Measurements from ENCODE around the gene IP6K1. TPM values are rescaled to one million over a fixed set of nuclear protein-coding genes. Genes with fewer than 3 reads are reported as not detected.
A peak's percentile ranks its signal among the peaks of the same experiment; 100 is the strongest.
"Not testable (repeated sequence)": the region's sequence is repeated elsewhere in the genome, so short reads cannot be mapped to it uniquely, and the experiment has no call there.

The IP6K1 gene
- 28.7 TPM for polyA plus RNA-seq

GRCh38 chr3:49786357-49787181, at the start of gene IP6K1:
Gene IP6K1, minus strand, starts transcription at chr3:49786542. Its CDS starts 38,502 bp downstream, at chr3:49748040.
- H3K4me1 Mint-ChIP-seq: peaks cover 14 to 15% (median 14%) of the 10 kb centered on the region in 3 donors
- peak within 1 kb of the TSS; percentile 87 to 97 (median 96) for H3K4me3 Mint-ChIP-seq
- H3K9me3 Mint-ChIP-seq: no peaks in the 10 kb centered on the region
- H3K36me3 Mint-ChIP-seq: peaks cover 5% of the 10 kb centered on the region
- peak within 1 kb of the TSS; percentile 96 to 99 (median 98) for H3K27ac Mint-ChIP-seq
- H3K27me3 Mint-ChIP-seq: no peaks in the 10 kb centered on the region

- peaks cover 6% of the 10 kb centered on the region for H3K36me3 Mint-ChIP-seq
Observed at GRCh38 chr3:49831341-49831740, 45.0 kb upstream of the IP6K1 start.

GRCh38 chr3:49826016-49826415, 39.7 kb upstream of the IP6K1 start:
- Mint-ChIP-seq H3K9me3 (no peaks in the 10 kb centered on the region), H3K4me1 (peaks cover 0 to under 1% (median 0%) of the 10 kb centered on the region in 3 donors), H3K27me3 (no peaks in the 10 kb centered on the region), H3K27ac (no peak overlapping the region), H3K36me3 (peaks cover 4% of the 10 kb centered on the region), H3K4me3 (no peak overlapping the region)

More at GRCh38 chr3:49831341-49831740, 45.0 kb upstream of the IP6K1 start:
- H3K4me3 Mint-ChIP-seq: no peak overlapping the region
- no peaks in the 10 kb centered on the region for H3K9me3 Mint-ChIP-seq
- no peak overlapping the region for H3K27ac Mint-ChIP-seq
- H3K4me1 Mint-ChIP-seq: peaks cover 0 to 3% (median 1%) of the 10 kb centered on the region in 3 donors
- H3K27me3 Mint-ChIP-seq: no peaks in the 10 kb centered on the region

DNA sequence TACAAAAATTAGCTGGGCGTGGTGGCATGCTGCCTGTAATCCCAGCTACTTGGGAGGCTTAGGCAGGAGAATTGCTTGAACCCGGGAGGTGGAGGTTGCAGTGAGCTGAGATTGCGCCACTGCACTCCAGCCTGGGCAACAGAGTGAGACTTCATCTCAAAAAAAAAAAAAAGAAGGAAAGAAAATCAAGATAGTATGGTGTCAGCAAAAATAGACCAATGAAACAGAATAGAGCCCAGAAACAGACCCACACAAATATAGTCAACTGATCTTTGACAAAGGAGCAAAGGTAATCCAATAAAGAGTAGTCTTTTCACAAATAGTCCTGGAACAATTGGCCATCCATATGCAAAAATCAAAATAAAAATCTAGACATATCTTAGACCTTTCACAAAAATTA, 36.8 kb upstream of the IP6K1 start:
- not testable (repeated sequence) for H3K36me3 Mint-ChIP-seq, H3K4me3 Mint-ChIP-seq, H3K9me3 Mint-ChIP-seq, H3K4me1 Mint-ChIP-seq, H3K27me3 Mint-ChIP-seq
- H3K27ac Mint-ChIP-seq: peak overlapping the region in 1 of 3 donors; percentile 81

DNA sequence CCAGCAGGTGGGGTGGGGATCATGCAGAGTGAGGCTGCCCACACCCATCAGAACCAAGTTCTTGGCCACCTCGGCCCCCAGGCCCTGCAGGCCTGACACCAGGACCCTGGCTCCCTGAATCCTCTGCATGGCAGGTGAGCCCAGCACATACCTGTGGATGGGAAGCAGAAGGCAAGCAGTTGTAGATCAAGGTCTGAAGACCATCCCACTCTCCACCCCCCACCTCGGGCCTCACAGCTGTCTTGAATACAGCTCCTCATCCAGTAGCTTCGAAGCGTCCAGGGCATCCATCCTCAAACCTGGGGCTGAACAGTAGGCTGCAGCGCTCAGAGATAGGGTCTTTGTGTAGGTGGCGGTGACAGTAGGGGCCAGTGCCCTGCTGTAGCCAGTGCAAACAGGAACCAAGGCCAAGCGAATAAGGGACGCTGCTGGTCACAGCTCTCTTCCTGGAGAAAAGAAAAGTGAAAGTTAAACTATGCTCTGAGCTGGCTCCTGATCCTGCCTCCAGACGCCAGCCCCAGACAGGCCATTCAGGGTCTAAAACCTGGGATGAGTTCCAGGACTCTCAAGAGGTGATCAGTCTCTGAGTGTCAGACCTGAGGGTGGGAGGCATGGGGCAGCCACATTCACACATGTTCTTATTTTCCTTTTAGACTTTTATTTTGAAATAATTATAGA, 27.3 kb upstream of the IP6K1 start, which contains the start of gene UBA7:
UBA7 (minus strand) TSS at position 457 of the 678 bp plus-strand sequence; CDS start at position 291, 166 bp downstream.
- peak within 1 kb of the TSS; percentile 89 to 98 (median 98) for H3K4me3 Mint-ChIP-seq
- peak within 1 kb of the TSS; percentile 60 to 99 (median 98) for H3K27ac Mint-ChIP-seq
- H3K4me1 Mint-ChIP-seq: peaks cover 7 to 29% (median 21%) of the 10 kb centered on the region in 3 donors
- no peaks in the 10 kb centered on the region for H3K36me3 Mint-ChIP-seq
- H3K9me3 Mint-ChIP-seq: no peaks in the 10 kb centered on the region
- no peaks in the 10 kb centered on the region for H3K27me3 Mint-ChIP-seq

DNA sequence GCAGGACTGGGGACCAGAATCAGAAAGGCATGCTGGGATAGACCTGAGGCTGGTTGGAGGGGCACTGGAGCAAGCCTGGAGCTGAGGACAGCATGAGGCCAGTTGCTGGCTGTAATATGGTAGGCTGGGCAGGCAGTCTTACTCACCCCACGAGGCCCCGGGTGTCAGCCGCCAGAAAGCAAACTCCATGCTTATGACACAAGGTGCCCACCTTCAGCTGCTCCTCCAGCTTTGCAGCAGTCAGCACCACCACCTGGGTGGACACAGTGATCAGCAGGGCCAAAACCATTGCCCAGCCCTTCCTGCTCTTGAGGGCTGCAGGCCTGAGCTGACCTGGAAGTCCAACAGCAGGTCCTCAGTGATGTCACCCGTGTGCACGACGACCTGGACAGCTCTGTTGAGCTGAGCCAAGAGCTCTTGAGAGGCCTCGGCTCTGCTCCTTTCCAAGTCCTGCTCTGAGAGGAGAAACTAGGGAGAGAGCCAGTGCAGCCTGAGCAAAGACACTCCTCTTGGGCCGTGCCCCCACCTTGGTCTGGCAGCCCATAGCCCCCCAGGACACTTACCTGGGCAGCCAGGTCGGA, 26.7 kb upstream of the IP6K1 start:
- H3K4me3 Mint-ChIP-seq: peak overlapping the region; percentile 89 to 98 (median 98)
- peaks cover 7 to 34% (median 28%) of the 10 kb centered on the region in 3 donors for H3K4me1 Mint-ChIP-seq
- H3K27me3 Mint-ChIP-seq: no peaks in the 10 kb centered on the region
- peak overlapping the region; percentile 60 to 99 (median 98) for H3K27ac Mint-ChIP-seq
- H3K9me3 Mint-ChIP-seq: no peaks in the 10 kb centered on the region
- H3K36me3 Mint-ChIP-seq: no peaks in the 10 kb centered on the region

- no peaks in the 10 kb centered on the region for H3K36me3 Mint-ChIP-seq
- H3K27ac Mint-ChIP-seq: peak overlapping the region; percentile 90 to 95 (median 94)
- H3K9me3 Mint-ChIP-seq: no peaks in the 10 kb centered on the region
- H3K4me3 Mint-ChIP-seq: peak overlapping the region in 3 of 4 donors; percentile 81 to 92 (median 86)
- H3K27me3 Mint-ChIP-seq: peaks cover under 1% of the 10 kb centered on the region
- H3K4me1 Mint-ChIP-seq: peaks cover 24 to 55% (median 43%) of the 10 kb centered on the region in 3 donors
Observed at GRCh38 chr3:49807431-49808114, 21.2 kb upstream of the IP6K1 start.

DNA sequence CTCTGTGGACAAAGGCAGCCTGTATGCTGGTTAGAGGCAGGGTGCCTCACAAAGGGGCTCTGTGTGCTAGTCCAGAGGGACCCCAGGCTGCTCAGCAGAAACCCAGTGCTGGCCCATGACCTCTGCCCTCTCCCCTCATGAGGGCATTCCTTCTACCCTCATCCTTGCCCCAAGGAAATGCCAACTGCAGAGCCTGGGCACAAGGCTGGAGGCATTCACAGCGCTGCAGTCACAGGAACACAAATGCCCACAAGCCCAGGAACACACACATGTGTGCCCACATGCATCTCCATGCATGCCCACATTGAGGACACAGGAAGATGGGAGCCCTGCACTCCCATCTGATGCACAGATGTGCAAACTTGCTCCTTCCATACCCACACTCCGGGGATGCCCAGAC, 20.5 kb upstream of the IP6K1 start:
- H3K27ac Mint-ChIP-seq: peak overlapping the region; percentile 85 to 90 (median 89)
- no peaks in the 10 kb centered on the region for H3K9me3 Mint-ChIP-seq
- H3K36me3 Mint-ChIP-seq: no peaks in the 10 kb centered on the region
- peaks cover 27 to 53% (median 41%) of the 10 kb centered on the region in 3 donors for H3K4me1 Mint-ChIP-seq
- peaks cover 3% of the 10 kb centered on the region for H3K27me3 Mint-ChIP-seq
- peak overlapping the region; percentile 59 to 92 (median 84) for H3K4me3 Mint-ChIP-seq

GRCh38 chr3:49805897-49806701, 19.8 kb upstream of the IP6K1 start:
- Mint-ChIP-seq H3K4me1 (peaks cover 27 to 48% (median 41%) of the 10 kb centered on the region in 3 donors), H3K4me3 (peak overlapping the region; percentile 92 to 95 (median 93)), H3K9me3 (no peaks in the 10 kb centered on the region), H3K36me3 (no peaks in the 10 kb centered on the region), H3K27ac (peak overlapping the region; percentile 90 to 96 (median 94)), H3K27me3 (peaks cover 3% of the 10 kb centered on the region)

DNA sequence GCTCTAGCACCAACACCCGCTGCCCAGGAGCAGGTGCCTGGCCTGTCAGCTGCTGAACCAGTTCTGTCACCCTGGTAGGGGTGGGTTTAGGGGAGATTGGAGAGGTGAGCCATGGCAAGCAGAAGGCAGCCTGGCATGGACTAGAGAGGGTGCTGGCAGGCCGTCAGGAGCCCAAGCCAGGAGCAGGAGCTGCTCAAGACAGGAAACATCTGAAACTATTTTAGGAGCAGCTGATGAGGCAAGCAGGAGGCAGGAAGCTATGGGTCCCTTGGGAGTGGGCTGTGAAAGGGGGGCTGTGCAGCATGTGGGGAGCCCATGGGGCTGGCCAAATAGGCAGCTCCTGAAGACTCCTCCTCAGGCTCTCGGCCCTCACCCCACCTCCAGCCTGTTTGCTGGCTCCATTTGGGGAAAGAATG, 19.0 kb upstream of the IP6K1 start:
- no peaks in the 10 kb centered on the region for H3K36me3 Mint-ChIP-seq
- H3K27ac Mint-ChIP-seq: peak overlapping the region; percentile 90 to 96 (median 94)
- H3K27me3 Mint-ChIP-seq: peaks cover 3% of the 10 kb centered on the region
- H3K4me3 Mint-ChIP-seq: peak overlapping the region; percentile 92 to 95 (median 93)
- H3K4me1 Mint-ChIP-seq: peaks cover 27 to 46% (median 41%) of the 10 kb centered on the region in 3 donors
- no peaks in the 10 kb centered on the region for H3K9me3 Mint-ChIP-seq

- Mint-ChIP-seq H3K27ac (peak overlapping the region; percentile 90 to 97 (median 96)), H3K4me1 (peaks cover 27 to 41% (median 40%) of the 10 kb centered on the region in 3 donors), H3K9me3 (no peaks in the 10 kb centered on the region), H3K27me3 (peaks cover 3% of the 10 kb centered on the region), H3K4me3 (peak overlapping the region; percentile 92 to 95 (median 93)), H3K36me3 (no peaks in the 10 kb centered on the region)
Observed at GRCh38 chr3:49804141-49805041, 18.0 kb upstream of the IP6K1 start.

DNA sequence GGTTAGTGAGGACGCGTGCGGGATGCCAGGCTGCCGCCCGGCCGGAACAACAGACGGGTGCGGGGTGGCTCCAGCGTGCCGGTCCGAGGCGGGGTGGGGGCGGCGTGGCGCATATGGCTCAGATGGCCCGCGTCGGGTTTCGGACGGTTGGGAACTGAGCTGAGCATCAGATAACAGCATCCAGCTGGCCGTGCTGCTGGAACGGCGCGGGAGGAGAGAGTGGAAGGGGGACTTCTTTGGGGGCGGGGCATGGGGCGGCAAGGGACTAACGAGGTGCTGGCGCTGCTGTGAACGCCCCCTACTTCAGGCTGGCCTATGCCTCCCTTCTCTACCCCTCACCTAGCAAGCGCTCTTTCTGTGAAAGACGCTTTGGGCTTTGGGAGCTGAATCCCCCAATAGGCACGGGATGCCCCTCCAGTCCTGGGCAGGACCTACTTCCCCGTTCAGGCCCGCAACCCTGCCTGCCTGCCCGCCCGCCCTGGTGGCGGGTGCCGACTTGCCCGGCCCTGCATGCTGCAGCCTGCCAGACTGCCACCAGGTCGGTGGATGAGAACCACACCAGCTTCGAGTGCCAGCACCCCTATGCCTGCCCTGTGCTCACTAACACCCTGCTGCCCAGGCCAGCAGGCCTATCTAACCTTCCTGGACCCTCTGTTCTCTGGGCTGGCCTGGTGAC, 17.3 kb upstream of the IP6K1 start:
- Mint-ChIP-seq H3K9me3 (no peaks in the 10 kb centered on the region), H3K27ac (peak overlapping the region; percentile 23 to 97 (median 90)), H3K4me1 (peaks cover 27 to 38% (median 35%) of the 10 kb centered on the region in 3 donors)

More for the DNA sequence above, 17.3 kb upstream of the IP6K1 start:
- no peaks in the 10 kb centered on the region for H3K36me3 Mint-ChIP-seq
- H3K27me3 Mint-ChIP-seq: peaks cover 3% of the 10 kb centered on the region
- H3K4me3 Mint-ChIP-seq: peak overlapping the region; percentile 92 to 95 (median 93)
